ENCODE measurements around the gene PDLIM3.

The PDLIM3 gene

DNA sequence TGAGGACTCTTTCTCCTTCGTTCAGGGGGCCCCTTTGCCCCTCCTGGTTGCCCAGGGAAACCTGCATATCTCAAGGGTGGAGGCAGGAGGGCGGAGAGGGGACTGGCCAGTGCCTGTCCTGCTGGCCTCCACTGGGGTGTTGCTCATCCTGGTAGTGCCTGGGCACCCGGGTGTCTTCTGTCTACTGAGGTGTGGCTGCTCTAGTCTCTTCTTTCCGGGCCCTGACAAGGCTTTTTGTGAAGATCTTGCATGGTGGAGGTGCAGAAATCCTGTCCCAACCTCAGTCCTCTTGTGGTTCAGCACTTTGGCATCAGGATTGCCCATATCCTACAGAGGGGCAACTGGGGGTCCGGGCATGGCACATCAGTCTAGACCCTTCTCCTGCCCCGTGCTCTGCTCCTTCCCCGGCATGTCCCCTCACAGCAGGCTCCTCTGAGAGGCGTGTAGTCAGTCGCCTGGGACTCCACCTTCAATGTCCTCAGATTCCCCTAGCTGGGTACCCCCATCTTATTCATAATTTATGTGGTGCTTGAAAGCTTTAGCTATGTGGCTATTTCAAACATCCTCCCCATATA, 65.6 kb downstream of the PDLIM3 start:
- TF ChIP-seq, protein P1, sequence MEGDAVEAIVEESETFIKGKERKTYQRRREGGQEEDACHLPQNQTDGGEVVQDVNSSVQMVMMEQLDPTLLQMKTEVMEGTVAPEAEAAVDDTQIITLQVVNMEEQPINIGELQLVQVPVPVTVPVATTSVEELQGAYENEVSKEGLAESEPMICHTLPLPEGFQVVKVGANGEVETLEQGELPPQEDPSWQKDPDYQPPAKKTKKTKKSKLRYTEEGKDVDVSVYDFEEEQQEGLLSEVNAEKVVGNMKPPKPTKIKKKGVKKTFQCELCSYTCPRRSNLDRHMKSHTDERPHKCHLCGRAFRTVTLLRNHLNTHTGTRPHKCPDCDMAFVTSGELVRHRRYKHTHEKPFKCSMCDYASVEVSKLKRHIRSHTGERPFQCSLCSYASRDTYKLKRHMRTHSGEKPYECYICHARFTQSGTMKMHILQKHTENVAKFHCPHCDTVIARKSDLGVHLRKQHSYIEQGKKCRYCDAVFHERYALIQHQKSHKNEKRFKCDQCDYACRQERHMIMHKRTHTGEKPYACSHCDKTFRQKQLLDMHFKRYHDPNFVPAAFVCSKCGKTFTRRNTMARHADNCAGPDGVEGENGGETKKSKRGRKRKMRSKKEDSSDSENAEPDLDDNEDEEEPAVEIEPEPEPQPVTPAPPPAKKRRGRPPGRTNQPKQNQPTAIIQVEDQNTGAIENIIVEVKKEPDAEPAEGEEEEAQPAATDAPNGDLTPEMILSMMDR (IDR thresholded peaks at IDR 0.05; ENCODE audit: low read depth, low read length) = no peak
- no peak overlapping the region for H3K4me3 ChIP-seq (ENCODE audit: low read depth, low read length)

DNA sequence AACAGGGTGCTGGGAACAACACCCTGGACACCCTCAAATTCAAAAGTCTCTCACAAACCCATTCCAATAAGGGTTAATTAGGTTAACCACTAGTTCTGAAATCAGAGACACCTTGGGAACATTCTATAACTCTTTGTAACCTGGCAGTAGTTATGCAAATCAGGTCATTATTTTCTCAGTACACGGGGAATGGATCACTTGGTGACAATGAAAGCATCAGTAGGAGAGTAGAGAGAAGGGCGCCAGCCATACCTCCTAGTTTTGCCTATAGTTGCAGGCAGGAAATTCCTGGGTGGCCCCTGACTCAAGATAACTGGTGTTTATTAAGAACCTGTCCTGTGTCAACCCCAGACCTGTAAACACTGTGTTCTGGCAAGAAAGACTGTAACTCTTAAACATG, 66.3 kb downstream of the PDLIM3 start:
- H3K4me3 ChIP-seq (ENCODE audit: low read depth, low read length) = no peak overlapping the region
- TF ChIP-seq, protein P1 (IDR thresholded peaks at IDR 0.05; ENCODE audit: low read depth, low read length) = no peak

DNA sequence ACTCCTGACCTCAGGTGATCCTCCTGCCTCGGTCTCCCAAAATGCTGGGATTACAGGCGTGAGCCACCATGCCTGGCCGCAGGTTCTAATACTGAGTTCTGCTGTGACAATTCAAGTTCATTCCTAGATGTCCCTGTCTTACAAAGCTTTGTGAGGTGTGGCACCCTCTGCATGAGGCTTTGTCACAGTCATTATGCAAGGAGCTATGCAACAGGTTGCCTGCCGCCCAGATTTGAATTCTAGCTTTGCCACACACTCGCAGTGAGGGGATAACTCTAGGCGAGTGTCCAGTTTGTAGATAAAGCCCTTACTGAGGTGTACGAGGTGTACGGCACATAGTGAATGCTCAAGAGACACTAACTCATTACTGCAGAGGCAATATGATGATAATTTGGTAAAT, 67.3 kb downstream of the PDLIM3 start:
- no peak overlapping the region for H3K4me3 ChIP-seq (ENCODE audit: low read depth, low read length)
- TF ChIP-seq, protein P1 (IDR thresholded peaks at IDR 0.05; ENCODE audit: low read depth, low read length) = no peak

DNA sequence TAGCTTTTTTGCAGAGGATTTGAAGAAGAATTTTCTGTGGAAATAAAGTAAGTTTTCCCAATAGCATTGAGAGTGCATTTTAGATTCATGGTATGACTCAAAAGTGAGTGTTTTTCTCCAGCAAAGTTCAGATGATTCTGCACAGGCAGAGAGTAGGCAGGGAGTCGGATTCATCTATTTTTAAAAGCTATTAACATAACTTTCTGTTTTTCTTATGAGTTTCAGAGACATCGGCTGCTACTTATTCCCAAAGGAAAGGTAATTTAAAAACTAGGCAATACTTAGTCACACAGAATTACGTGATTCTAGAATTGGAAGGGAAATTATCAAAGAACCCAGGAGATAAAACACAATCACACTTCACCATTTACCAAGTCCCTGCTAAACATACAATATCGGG, 68.2 kb downstream of the PDLIM3 start:
- TF ChIP-seq, protein P1 (IDR thresholded peaks at IDR 0.05; ENCODE audit: low read depth, low read length) = no peak
- H3K4me3 ChIP-seq (ENCODE audit: low read depth, low read length) = no peak overlapping the region

DNA sequence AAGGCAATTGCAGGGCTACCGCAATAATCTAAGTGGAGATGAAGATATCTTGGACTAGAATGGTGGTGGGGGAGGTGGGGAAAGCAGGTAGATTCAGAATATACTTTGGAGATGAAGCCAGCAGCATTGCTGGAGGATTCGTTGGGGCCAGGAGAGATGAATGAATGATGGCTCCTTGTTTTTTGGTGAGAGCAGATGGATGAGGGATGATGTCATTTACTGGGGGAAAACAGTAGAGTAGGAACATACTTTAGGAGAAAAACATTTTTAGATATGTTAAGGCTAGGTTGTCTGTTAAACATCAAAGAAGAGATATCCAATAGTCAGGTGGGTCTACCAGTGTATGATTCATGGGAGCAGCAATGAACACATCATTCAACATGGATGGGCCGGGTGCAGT, 69.6 kb downstream of the PDLIM3 start:
- TF ChIP-seq, protein P1 (IDR thresholded peaks at IDR 0.05; ENCODE audit: low read depth, low read length) = no peak

DNA sequence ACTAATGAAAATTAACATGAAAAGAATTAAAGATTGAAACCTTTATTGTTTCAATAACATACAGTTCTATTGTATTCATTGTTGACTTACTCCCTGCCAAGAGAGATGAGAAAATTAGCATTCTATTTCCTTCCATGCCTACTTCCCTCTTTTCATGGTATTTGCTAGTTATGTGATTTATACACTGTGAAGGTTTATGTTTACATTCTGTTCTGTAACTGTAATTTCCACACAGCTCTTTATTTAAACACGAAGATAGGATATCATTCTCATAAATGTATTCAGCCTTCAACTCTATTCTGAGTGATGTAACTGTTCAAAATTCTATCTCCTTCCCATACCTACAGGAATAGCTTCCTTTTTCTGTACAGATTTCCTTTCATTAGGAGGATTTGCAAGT, 70.4 kb downstream of the PDLIM3 start:
- H3K4me3 ChIP-seq (ENCODE audit: low read depth, low read length) = no peak overlapping the region
- TF ChIP-seq, protein P1 (IDR thresholded peaks at IDR 0.05; ENCODE audit: low read depth, low read length) = no peak

More for the DNA sequence above, 69.6 kb downstream of the PDLIM3 start:
- no peak overlapping the region for H3K4me3 ChIP-seq (ENCODE audit: low read depth, low read length)

DNA sequence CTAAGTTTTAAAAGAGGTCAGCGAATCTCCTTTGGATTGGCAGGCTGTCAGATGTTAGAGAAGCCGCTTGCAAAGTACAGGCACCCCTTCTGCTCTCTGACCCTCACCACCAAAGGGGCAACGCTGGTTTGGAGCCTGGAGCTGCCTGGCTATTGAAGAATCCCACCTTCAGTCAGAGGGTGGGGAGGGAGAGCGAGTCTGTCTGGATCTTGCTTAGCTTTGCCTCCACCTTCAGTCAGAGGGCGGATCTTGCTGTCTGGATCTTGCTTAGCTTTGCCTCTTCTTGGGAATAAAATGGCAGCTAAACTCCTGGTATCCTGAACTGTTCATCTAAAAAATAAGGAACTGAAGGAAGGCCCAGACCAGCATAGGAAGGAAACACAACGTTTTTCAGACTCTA, 71.1 kb downstream of the PDLIM3 start:
- TF ChIP-seq, protein P1 (IDR thresholded peaks at IDR 0.05; ENCODE audit: low read depth, low read length) = no peak

More for the DNA sequence above, 71.1 kb downstream of the PDLIM3 start:
- H3K4me3 ChIP-seq (ENCODE audit: low read depth, low read length) = no peak overlapping the region

Data from WI38 (cell line).